ENCODE measurements around the gene FARS2. TPM values are rescaled to one million over a fixed set of nuclear protein-coding genes. Genes with fewer than 3 reads are reported as not detected.
A peak's percentile ranks its signal among the peaks of the same experiment; 100 is the strongest.

The FARS2 gene
- total and polyA plus RNA-seq, 2 donors (not counting 1 experiment from before 2014, with no cell fraction given) = 11.0 to 18.5 TPM

DNA sequence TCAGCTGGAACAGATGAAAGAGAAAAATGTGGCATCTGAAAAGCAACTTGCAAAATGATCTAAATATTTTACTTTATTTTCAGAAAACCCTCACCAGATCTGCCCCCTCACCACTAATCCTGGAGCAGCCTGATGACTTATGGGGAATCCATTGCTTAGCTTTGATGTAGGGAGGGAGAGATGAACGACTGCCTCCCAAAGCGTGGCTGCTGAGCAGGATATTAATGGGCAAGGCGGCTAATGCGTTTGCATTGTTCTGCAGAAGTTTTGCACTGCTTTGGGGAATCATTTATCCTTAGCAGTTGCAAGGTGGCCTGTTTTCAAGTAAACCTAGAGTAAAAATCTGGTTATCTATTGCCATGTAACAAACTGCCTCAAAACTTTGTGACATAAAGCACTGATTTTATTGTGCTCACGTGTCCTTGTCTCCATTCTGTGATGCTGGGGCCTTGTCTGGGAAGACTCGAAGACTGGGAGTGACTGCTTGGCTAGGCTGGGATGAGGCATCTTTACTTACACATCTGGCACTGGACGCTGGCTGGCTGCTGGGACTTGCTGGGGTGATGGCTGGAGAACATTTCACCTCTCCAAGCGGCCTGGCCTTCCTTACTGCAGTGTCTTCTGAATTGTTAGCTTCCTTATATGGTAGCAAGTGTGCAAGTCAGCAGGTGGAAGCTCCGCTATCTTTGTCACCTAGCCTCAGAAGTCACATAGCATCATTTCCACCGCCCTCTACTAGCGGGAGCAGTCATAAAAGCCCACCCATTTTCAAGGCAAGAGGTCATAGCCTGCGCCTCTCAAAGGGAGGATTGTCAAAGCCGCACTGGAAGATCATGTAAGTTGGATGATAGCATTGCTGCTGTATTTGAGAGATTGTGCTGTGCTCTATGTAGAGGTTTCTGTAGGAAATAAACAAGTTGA is 432.2 kb downstream of the FARS2 start:
- H3K9me3 ChIP-seq (ENCODE audit: control insufficient read depth, insufficient read depth, low read depth, low read length) = no peaks in the 10 kb centered on the region
- H3K79me2 ChIP-seq (ENCODE audit: control insufficient read depth, insufficient read depth, low read length) = no peaks in the 10 kb centered on the region
- H3K27me3 ChIP-seq (ENCODE audit: control insufficient read depth, insufficient read depth, low read length) = no peaks in the 10 kb centered on the region
- no peak overlapping the region for H3K4me2 ChIP-seq (ENCODE audit: extremely low read depth, insufficient read depth, low read length)
- TF ChIP-seq EZH2 (IDR thresholded peaks at IDR 0.05; ENCODE audit: low read length, missing control alignments) = no peak
- TF ChIP-seq, protein P1, sequence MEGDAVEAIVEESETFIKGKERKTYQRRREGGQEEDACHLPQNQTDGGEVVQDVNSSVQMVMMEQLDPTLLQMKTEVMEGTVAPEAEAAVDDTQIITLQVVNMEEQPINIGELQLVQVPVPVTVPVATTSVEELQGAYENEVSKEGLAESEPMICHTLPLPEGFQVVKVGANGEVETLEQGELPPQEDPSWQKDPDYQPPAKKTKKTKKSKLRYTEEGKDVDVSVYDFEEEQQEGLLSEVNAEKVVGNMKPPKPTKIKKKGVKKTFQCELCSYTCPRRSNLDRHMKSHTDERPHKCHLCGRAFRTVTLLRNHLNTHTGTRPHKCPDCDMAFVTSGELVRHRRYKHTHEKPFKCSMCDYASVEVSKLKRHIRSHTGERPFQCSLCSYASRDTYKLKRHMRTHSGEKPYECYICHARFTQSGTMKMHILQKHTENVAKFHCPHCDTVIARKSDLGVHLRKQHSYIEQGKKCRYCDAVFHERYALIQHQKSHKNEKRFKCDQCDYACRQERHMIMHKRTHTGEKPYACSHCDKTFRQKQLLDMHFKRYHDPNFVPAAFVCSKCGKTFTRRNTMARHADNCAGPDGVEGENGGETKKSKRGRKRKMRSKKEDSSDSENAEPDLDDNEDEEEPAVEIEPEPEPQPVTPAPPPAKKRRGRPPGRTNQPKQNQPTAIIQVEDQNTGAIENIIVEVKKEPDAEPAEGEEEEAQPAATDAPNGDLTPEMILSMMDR (conservative IDR thresholded peaks at IDR 0.05 in 1 of 2, IDR thresholded peaks at IDR 0.05 in 1 of 2; ENCODE audit: low read depth in 1 of 2, low read length in 2 of 2) = no peak
- H3K4me3 ChIP-seq (replicated peaks in 1 of 4; ENCODE audit: control extremely low read depth in 1 of 4, insufficient read depth in 1 of 4, low read depth in 3 of 4, low read length in 4 of 4) = no peak overlapping the region
- no peak for DNase-seq (ENCODE audit: low read depth in 2 of 2)
- H4K20me1 ChIP-seq (ENCODE audit: control insufficient read depth, extremely low read depth, insufficient read depth, low read length) = no peaks in the 10 kb centered on the region
- no peak overlapping the region for H3K9ac ChIP-seq (ENCODE audit: insufficient read depth, low read length)
- no peak overlapping the region for H2AFZ ChIP-seq (ENCODE audit: low read length)
- H3K36me3 ChIP-seq (ENCODE audit: control insufficient read depth, insufficient read depth, low read length) = no peaks in the 10 kb centered on the region
- no peaks in the 10 kb centered on the region for H3K4me1 ChIP-seq (ENCODE audit: control insufficient read depth, extremely low read depth, insufficient read depth, low read length)
- no peak overlapping the region for H3K27ac ChIP-seq (ENCODE audit: insufficient read depth, low read length)

DNA sequence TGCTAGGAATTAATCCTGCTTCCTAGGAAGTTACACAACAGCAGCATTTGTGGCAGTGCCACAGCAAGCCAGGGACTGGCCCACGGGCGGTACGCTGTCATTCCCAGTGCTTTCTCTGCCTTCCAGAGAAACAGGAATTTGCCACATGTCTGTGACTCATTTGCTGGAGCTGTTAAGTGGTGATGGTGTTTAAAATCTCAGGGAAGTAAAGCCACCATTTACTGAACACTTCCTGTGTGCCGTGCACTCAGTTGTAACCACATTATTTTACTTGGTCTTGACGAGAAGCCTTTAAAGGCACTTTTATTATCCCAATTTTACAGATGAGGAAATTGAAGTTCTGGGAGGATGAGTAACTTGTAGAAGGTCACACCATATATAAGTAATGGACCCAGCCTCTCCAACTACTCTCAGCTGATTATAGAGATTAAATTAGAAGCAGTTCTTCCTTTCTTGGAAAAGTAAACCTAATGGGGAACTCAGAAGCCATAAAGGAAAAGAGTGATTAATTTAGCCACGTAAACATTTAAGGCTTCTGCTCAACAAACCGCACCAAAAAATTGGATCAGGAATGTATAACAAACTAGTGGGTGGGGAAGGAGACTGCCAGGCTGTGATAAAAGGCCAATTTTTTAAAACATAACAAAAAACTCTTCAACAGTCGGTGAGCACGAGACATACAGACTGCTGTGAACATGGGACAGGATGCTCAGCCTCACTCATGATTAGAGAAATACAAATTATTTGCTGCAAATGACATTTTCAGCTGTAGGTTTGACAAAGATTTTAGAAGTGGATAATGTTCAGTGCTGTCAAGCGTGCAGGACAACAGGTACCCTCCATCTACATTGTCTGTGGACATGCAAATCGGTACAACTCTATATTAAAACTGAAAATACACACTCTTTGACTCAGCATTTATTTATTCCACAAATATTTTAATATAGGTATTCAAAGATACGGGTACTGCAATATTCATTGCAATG is 434.2 kb downstream of the FARS2 start:
- Histone ChIP-seq H3K9ac (ENCODE audit: insufficient read depth, low read length) (no peak overlapping the region), H3K4me2 (ENCODE audit: extremely low read depth, insufficient read depth, low read length) (peak overlapping the region; percentile 40), H3K79me2 (ENCODE audit: control insufficient read depth, insufficient read depth, low read length) (no peaks in the 10 kb centered on the region), H3K36me3 (ENCODE audit: control insufficient read depth, insufficient read depth, low read length) (no peaks in the 10 kb centered on the region), H3K27ac (ENCODE audit: insufficient read depth, low read length) (peak overlapping the region; percentile 29), H3K4me3 (replicated peaks in 1 of 4; ENCODE audit: control extremely low read depth in 1 of 4, insufficient read depth in 1 of 4, low read depth in 3 of 4, low read length in 4 of 4) (no peak overlapping the region), H4K20me1 (ENCODE audit: control insufficient read depth, extremely low read depth, insufficient read depth, low read length) (no peaks in the 10 kb centered on the region), H2AFZ (ENCODE audit: low read length) (no peak overlapping the region), H3K9me3 (ENCODE audit: control insufficient read depth, insufficient read depth, low read depth, low read length) (no peaks in the 10 kb centered on the region), H3K4me1 (ENCODE audit: control insufficient read depth, extremely low read depth, insufficient read depth, low read length) (no peaks in the 10 kb centered on the region), H3K27me3 (ENCODE audit: control insufficient read depth, insufficient read depth, low read length) (no peaks in the 10 kb centered on the region)
- no peak for TF ChIP-seq EZH2 (IDR thresholded peaks at IDR 0.05; ENCODE audit: low read length, missing control alignments)
- TF ChIP-seq, protein P1 (conservative IDR thresholded peaks at IDR 0.05 in 1 of 2, IDR thresholded peaks at IDR 0.05 in 1 of 2; ENCODE audit: low read depth in 1 of 2, low read length in 2 of 2) = no peak
- peak; percentile 59 to 92 for DNase-seq (ENCODE audit: low read depth in 2 of 2)

DNA sequence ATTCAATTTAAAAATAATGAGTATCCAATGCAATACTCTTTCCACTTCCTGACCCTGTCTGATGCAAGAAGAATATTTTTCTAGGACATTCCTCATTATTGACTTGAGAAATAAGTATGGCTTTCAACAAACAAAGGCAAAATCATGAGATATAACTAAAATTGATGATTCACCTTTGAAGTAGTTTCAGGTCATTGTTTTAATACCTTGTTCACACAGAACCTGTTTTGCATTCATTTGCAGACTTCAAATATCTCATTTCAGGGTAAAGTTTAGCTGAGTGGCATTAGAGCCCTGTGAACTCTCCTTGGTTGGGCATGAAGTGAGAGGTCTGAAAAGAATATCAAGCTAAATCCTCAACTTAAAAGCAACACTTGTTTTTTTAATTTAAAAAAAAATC is 436.2 kb downstream of the FARS2 start:
- TF ChIP-seq EZH2 (IDR thresholded peaks at IDR 0.05; ENCODE audit: low read length, missing control alignments) = no peak
- TF ChIP-seq, protein P1 (conservative IDR thresholded peaks at IDR 0.05 in 1 of 2, IDR thresholded peaks at IDR 0.05 in 1 of 2; ENCODE audit: low read depth in 1 of 2, low read length in 2 of 2) = no peak
- no peak for DNase-seq (ENCODE audit: low read depth in 2 of 2)

More for the DNA sequence above, 436.2 kb downstream of the FARS2 start:
- no peak overlapping the region for H3K9ac ChIP-seq (ENCODE audit: insufficient read depth, low read length)
- H3K27me3 ChIP-seq (ENCODE audit: control insufficient read depth, insufficient read depth, low read length) = no peaks in the 10 kb centered on the region
- H3K27ac ChIP-seq (ENCODE audit: insufficient read depth, low read length) = no peak overlapping the region
- H3K36me3 ChIP-seq (ENCODE audit: control insufficient read depth, insufficient read depth, low read length) = no peaks in the 10 kb centered on the region
- H3K9me3 ChIP-seq (ENCODE audit: control insufficient read depth, insufficient read depth, low read depth, low read length) = no peaks in the 10 kb centered on the region
- H3K4me2 ChIP-seq (ENCODE audit: extremely low read depth, insufficient read depth, low read length) = no peak overlapping the region
- no peaks in the 10 kb centered on the region for H4K20me1 ChIP-seq (ENCODE audit: control insufficient read depth, extremely low read depth, insufficient read depth, low read length)
- H2AFZ ChIP-seq (ENCODE audit: low read length) = no peak overlapping the region
- H3K4me1 ChIP-seq (ENCODE audit: control insufficient read depth, extremely low read depth, insufficient read depth, low read length) = no peaks in the 10 kb centered on the region
- no peaks in the 10 kb centered on the region for H3K79me2 ChIP-seq (ENCODE audit: control insufficient read depth, insufficient read depth, low read length)
- no peak overlapping the region for H3K4me3 ChIP-seq (replicated peaks in 1 of 4; ENCODE audit: control extremely low read depth in 1 of 4, insufficient read depth in 1 of 4, low read depth in 3 of 4, low read length in 4 of 4)

Data from fibroblast of lung (primary cell).